GM12878 (cell line): ENCODE data around the gene ANAPC7.

Source experiments
- POLR2A ChIP-seq: IDR thresholded peaks from 2 replicates; pipeline ENCODE4 v1.6.1; 2011; ENCODE audit warnings: low read depth, mild to moderate bottlenecking, low read length
- ZNF24 ChIP-seq: fragments of 450-650 bp; IDR thresholded peaks from 2 replicates; pipeline ENCODE4 v1.6.1; 2017; ENCODE audit warnings: antibody characterized with exemption, mild to moderate bottlenecking

GRCh38 chr12:110421159-110421661 is 17.7 kb upstream of the ANAPC7 start:
- TF ChIP-seq POLR2A (no peak), ZNF24 (no peak)
